Myocyte (in vitro differentiated cells): ENCODE results near the gene TGFBR3L. TPM values are rescaled to one million over a fixed set of nuclear protein-coding genes. Genes with fewer than 3 reads are reported as not detected.
"Not testable (repeated sequence)": the region's sequence is repeated elsewhere in the genome, so short reads cannot be mapped to it uniquely, and the experiment has no call there.

ENCODE experiments used
- DNase-seq: peaks from one replicate; pipeline ENCODE4 v3.0.0-alpha.2; 2012; ENCODE audit warnings: low read depth
- total RNA-seq: library from RNA; depleted of rRNA; stranded (reverse); fragments of >200 nt; gene quantifications from 2 replicates; pipeline ENCODE4 v1.2.3, GENCODE V29; 2014

The TGFBR3L gene
- total RNA-seq, 1 donor from 2014 or later: 4.2 TPM

DNA sequence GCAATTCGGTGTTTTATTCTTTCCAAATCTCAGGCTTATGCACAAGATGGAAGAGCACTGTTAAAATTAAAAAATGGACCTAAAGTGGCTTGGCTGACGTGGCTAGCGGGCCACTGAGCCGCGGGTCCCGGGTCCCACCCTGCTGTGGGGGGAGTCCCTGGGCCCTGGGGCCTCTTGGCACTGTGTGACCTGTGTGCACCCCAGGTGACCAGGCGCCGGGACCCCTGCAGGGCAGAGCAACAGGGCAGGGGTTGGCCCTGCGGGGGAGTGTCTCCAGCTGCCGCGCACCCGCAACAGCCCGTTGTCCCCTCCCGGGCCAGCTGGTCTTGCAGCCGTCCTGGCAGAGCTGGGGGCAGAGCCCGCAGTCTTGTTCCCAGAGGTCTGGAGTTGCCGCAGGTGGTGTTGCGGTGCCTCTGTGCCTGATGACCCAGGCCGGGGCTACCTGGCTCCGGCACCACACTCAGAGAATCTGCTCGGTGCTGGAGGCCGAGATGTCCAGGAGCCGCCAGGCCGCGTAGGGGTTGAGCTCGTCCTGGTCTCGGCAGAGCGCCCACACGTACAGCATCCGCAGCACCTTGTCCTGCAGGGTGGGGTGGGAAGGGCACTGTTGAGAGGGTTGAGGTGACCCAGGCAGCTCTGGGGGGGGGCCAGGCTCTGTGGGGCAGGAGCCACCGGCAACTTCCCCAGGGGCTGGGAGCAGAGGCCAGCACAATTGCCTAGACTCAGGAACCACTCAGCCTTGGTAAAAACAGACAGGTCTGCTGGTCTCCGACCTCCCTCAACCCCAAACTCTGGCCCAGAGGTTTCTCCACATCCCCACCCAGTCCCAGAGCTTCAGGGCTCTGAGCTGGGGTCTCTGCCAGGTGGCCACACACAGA is 12.3 kb downstream of the TGFBR3L start:
- no peak for DNase-seq

GRCh38 chr19:7927605-7928333 is 13.1 kb downstream of the TGFBR3L start:
- DNase-seq: no peak

- no peak for DNase-seq
Measured at GRCh38 chr19:7928334-7928706, 13.7 kb downstream of the TGFBR3L start.

GRCh38 chr19:7928741-7929701 is 14.4 kb downstream of the TGFBR3L start:
- peak; percentile 56 for DNase-seq

DNA sequence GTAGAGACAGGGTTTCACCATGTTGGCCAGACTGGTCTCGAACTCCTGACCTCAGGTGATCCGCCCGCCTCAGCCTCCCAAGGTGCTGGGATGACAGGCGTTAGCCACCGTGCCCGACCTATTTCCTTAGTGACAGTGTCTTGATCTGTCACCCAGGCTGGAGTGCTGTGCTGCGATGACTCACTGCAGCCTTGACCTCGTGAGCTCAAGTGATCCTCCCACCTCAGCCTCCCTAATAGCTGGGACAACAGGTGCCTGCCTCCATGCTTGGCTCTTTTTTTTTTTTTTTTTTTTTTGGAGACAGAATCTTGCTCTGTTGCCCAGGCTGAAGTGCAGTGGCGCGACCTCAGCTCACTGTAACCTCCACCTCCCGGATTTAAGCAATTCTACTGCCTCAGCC is 15.4 kb downstream of the TGFBR3L start:
- DNase-seq: not testable (repeated sequence)

DNA sequence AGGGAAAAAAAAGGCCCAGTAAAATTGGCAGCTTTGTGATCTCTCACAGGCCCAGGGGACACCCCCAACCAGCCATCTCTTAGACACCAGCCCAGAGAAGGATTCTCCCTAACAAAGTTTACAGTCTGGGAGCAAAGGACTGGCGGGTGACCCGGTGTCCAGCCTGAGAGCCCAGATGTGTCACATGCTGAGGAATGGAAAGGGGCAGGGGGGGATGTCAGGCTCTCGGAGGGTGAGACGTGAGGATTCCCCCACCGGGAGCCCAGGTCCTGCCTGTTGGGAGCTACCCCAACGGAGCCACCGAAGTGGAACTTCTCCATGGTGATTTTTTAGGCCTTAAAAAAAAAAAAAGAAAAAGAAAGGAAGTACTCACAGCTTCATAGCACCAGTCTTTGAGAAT is 16.1 kb downstream of the TGFBR3L start:
- no peak for DNase-seq

DNA sequence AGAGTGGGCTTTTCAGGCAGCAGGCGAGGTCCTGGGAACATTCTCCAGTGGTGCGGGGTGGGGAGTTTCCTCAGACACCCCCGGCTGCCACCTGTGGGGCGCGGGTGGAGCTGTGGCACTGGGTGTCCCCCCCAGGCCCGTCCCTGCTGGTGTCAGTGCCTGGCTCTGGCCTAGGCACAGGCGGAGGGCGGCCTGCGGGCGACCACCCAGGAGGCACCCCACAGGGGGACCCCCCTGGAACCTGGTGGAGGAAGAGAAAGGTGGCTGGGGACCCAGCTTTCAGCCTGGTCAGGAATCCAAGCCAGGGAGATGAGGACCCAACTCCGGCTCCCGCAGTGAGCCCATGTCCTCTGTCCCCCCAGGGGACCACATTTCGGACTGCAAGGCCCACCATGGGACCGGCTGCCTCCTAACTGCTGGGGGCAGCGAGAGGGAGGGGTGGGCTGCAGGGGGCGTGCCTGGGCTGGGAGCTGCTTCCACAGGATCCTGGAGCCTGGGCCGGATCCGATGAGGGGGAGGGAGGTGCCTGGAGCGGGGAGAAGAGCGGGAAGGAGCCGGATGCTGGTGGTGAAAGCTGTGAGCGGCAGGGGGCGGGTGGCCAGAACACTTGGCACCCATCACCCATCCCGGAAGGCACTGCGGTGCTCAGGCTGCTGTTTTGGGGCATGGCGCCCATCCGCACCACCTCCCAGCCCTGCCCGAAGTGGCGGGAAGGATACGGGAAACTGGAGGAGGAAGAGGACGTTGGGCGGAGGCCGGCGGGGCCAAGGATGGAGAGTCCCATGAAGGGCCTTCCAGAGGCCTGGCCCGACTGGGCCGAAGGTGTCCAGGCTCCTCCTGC is 16.8 kb downstream of the TGFBR3L start:
- no peak for DNase-seq

DNA sequence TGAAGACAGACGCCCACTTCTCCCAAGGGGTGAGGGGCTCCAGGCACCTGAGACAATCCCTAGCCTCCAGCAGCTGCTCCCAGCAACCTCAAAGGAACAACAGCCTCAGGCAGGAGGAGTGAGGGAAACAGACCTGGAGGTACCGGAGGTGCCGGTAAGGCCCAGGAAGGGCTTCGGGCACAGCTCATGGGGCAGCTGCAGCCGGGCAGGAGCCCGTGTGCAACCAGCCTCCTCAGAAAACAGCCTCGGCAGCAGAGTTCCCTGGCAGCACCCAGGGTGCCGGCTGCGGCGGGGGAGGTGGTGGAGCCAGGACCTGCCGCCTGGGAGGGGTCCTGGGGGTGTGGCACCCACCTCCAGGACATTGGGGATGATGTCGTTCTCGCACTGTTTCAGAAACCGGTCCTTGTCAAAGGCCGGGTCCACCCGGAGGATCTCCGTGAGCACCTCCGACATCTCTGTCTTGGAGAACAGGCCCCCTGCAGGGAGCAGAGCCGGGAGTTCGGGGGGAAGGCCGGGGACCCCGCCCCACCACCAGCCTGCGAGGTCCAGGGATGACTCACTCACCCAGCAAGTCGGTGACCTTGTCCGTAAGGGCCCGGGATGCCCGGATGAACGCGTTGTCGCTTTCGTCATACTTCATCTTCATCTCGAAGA is 17.8 kb downstream of the TGFBR3L start:
- no peak for DNase-seq

DNA sequence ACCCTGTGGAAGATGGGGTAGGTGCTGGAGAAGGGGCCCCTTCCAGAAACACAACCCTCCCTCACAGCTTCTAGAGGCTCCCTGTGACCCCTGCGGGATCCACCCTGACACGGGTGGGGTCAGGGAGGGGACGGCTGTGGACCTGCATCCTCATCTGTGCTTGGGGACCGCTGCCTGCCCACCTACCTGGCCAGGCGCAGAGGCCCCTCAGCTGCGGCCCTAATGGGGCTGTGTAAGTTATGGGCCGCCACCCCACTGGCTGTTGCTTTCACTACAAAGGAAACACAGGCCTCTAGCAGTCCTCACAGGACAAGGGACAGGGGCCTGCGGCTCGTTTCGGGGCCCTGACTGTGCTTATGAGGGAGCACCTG is 18.3 kb downstream of the TGFBR3L start:
- DNase-seq: no peak

DNA sequence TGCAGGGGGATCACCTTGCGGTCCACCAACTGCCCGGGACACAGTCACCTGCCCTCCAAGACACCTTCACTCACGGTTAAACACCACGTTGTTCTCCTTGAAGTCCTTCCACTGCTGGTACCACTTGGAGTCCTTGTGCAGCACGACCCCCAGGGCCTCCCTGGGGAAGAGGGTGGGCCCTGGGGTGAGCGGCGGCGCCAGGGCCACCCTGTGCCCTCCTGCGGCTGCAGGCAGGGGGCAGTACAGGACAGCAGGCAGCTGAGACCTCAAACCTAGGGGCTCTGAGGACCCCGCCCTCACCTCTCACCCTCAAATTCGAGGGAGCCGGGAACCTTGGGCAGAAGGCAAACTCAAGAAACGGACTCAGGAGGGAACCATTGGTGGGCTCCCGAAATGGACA is 18.8 kb downstream of the TGFBR3L start:
- DNase-seq: no peak

DNA sequence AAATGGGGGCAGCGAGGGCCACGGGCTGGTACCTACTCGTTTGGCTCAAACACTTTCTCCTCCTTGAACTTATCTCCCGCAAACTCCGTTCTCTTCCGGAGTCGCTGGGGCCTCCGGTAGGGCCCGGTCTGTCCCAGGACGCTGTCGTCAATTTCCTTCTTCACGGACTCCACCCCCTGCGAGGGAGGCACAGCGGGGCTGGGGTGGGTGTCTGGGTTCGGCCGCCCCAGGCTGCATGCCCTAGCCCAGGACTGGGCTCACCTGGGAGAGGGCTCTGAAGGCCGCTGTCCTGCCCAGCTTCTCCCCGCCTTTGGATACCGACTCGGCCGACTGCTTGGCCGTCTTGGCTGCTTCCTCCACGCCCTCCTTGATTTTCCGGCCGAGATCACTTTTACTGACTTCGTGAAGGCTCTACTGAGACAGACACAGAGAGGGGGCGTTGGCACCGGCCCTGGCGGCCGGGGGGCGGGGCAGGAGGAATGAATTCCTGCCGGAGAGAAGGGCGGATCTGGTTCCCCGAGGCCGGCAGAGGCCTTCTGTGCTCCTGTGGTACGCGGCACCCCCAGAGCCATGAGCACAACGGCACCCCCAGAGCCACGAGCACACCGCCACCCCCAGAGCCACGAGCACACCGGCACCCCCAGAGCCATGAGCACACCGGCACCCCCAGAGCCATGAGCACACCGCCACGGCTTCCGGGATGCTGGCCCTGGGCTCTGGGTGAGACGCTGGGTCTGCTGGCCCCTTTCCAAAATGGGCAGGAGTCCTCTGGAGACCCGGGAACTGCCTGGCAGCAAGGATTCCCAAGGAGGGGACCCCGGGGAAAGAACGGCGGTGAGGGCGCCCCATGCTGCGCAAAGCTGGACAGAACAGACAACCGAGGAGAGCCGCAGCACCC is 19.4 kb downstream of the TGFBR3L start:
- no peak for DNase-seq

DNA sequence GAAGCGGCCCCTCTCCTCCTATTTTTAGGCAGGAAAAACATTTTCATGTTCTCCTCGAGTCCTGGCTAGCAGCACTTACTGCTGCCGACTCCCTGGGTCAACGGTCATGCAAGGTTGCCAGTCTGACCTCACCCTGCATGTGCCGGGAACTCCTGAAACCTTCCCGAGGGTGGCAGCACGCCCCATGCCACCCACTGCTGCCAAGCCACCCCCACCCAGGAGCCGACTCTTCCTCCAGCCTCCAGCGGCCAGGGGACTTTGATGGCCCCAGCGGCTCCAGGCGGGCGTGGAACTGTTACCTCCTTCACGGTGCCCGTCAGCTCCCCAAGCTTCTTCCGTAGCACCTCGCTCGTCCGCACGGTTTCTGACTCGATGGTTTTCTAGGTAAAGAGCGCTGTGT is 20.1 kb downstream of the TGFBR3L start:
- DNase-seq: no peak

GRCh38 chr19:7940841-7941240 is 26.2 kb downstream of the TGFBR3L start:
- no peak for DNase-seq

DNA sequence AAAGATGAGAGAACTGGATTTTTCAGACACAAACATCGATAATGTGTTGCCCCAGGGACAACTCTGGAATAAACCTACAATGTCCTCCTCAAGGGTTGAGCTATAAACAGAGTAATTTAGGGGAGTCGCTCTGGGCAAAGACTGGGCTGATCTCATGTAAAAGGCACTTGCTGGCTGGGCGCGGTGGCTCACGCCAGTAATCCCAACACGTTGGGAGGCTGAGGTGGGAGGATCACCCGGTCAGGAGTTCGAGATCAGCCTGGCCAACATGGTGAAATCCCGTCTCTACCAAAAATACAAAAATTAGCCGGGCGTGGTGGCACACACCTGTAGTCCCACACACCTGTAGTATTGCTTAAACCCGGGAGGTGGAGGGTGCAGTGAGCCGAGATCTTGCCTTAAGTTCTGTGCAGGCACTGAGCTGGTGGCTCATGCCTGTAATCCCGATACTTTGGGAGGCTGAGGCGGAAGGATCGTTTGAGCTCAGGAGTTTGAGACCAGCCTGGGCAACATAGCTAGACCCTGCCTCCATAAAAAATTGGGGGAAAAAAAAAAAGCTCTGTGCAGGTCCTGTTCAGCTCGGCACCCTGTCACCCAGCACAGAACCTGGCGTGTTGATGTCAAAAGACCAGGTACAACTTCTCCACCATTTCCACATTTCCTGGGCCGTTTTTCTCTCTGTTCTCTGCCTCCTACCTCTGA is 27.4 kb downstream of the TGFBR3L start:
- no peak for DNase-seq

DNA sequence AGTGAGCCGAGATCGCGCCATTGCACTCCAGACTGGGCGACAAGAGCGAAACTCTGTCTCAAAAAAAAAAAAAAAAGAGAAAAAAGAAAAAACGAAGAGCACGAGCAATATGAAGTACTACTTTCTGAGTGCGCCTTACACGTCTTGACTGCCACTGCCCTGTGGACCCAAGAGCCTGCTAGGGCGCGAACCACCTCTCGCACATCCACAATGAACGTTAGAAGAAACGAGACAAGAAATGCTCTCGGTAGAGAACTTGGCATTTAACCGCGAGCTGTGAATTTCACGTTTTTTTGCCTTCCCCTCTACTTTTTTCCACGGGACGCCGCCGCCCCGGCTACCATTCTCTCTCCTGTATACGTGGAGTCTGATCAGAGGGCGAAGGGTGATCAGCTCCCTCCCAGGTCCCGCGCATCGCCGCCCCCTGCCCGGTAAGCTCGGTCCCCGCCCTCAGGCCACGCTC is 28.4 kb downstream of the TGFBR3L start:
- DNase-seq: peak; percentile 7

DNA sequence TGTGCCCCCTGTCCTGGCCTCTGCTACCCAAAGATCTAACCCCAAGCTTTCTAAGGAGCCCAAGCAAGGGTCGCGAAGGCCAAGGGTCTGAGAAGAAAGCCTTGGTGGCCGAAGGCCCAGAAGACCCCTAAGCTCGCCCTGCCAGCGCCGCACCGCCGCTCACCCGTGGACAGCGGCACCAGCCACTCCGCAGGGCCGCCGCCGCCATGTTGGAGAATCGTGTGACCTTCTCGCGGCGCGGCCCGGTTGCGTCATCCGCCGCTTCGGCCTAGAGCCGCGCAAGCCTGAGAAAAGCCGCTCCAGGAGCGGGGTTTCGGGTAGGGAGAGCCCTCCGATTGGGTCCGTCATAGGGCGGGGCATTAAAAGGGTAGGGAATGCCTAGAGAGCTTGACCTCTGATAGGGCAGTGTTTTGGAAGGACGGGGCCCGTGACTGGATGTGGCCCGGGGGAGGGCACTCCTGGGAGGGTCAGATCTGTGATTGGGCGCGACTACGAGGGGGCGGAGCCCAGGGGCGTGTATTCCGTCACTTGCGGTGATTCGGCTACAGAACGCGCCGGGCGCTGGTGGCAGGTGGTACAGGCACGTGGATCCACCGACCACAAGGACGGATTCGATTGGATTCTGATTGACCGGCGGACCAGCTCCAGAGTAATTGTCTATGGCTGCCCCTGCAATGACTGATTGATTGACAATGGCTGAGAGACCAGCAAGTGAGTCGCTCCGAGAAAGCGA is 29.0 kb downstream of the TGFBR3L start, which contains the start of gene TIMM44:
TSS of gene TIMM44 (minus strand) at position 223 of the 733 bp plus-strand sequence. CDS start at position 208, 15 bp downstream.
- peak; percentile 100 for DNase-seq

GRCh38 chr19:7944177-7944761 is 29.6 kb downstream of the TGFBR3L start:
- peak; percentile 94 for DNase-seq
